K562 (cell line): ENCODE data around the gene RASGRP1. TPM values are rescaled to one million over a fixed set of nuclear protein-coding genes. Genes with fewer than 3 reads are reported as not detected.

ENCODE experiments used
- ATAC-seq: fragments of 200-7000 bp; cut with Tn5 transposase; 3 replicates; pipeline ENCODE4 v1.9.1; 2020; ENCODE audit warnings: moderate library complexity
- BruUV-seq: library from RNA; stranded (reverse); fragments of 400-500 nt; replicated peaks from 2 replicates; lab custom pipeline; 2021; lab: Mats Ljungman, UMichigan
- CTCF ChIA-PET: fragments of 300-600 bp; formaldehyde crosslinking; extraction: SDS; loops from one replicate; lab custom pipeline; 2021; ENCODE audit warnings: low intra/inter-chr PET ratio; lab: Yijun Ruan, JAX
- POLR2A ChIA-PET: fragments of 300-600, 350-650 bp; sonication (Branson Sonifier 250); formaldehyde crosslinking; extraction: SDS; loops from one replicate; lab custom pipeline; 2021; ENCODE audit warnings: antibody characterized with exemption, inconsistent platforms; lab: Yijun Ruan, JAX
- DNase-seq, 4 experiments: peaks; one replicate each; pipeline versions ENCODE4 v3.0.0 to v3.0.0-alpha.2; 2011 to 2018; ENCODE audit warnings: low spot score in 3 of 4, mixed read lengths in 3 of 4; ENCODE audit errors: extremely low read depth in 1 of 4
- FAIRE-seq: peaks from 2 replicates; lab custom pipeline; 2011; peaks lifted over from hg19 to GRCh38; lab: Jason Lieb, UNC
- H2AFZ ChIP-seq: 2 replicates; pipeline ENCODE4 v1.6.0; 2011; ENCODE audit warnings: low read depth, low read length, control low read depth, inconsistent platforms
- H3K27ac ChIP-seq: fragments of 200-600 bp; 3 replicates; pipeline ENCODE4 v1.8.0; 2011; ENCODE audit warnings: low read depth, mild to moderate bottlenecking, control low read depth, inconsistent platforms, low read length, moderate library complexity, mixed read lengths; ENCODE audit errors: extremely low read depth
- H3K27me3 ChIP-seq, 2 experiments: fragments of 300-600 bp in 1 of 2; 2 replicates in 1 of 2; 3 replicates in 1 of 2; pipeline versions ENCODE4 v1.6.0 to v1.8.0; 2011; ENCODE audit warnings: inconsistent platforms in 2 of 2, low read length in 2 of 2, mild to moderate bottlenecking in 1 of 2, mixed read lengths in 1 of 2, moderate library complexity in 1 of 2; ENCODE audit not compliant: control insufficient read depth in 2 of 2, insufficient read depth in 2 of 2
- H3K36me3 ChIP-seq: fragments of 300-600 bp; 3 replicates; pipeline ENCODE4 v1.8.0; 2011; ENCODE audit warnings: mild to moderate bottlenecking, low read length, inconsistent platforms; ENCODE audit not compliant: control insufficient read depth, insufficient read depth
- H3K4me1 ChIP-seq, 2 experiments: fragments of 200-600 bp in 1 of 2; replicated peaks in 1 of 2; 2 replicates in 1 of 2; 3 replicates in 1 of 2; pipeline versions ENCODE4 v1.5.1 to v1.8.0; 2011; ENCODE audit warnings: inconsistent platforms in 2 of 2, low read length in 2 of 2, mild to moderate bottlenecking in 1 of 2, mixed read lengths in 1 of 2, moderate library complexity in 1 of 2; ENCODE audit not compliant: control insufficient read depth in 2 of 2, insufficient read depth in 2 of 2
- H3K4me2 ChIP-seq: 2 replicates; pipeline ENCODE4 v1.6.1; 2011; ENCODE audit warnings: low read length, control low read depth, inconsistent platforms, mixed read lengths; ENCODE audit not compliant: insufficient read depth
- H3K4me3 ChIP-seq: fragments of 200-600 bp; sonication (generic), shearing (Covaris generic); 2 replicates; pipeline ENCODE4 v1.5.1; 2016; ENCODE audit warnings: control low read depth, inconsistent platforms
- H3K79me2 ChIP-seq: fragments of 200-600 bp; 3 replicates; pipeline ENCODE4 v1.8.0; 2011; ENCODE audit warnings: low read length, inconsistent platforms; ENCODE audit not compliant: control insufficient read depth, insufficient read depth
- H3K9ac ChIP-seq, 2 experiments: 2 replicates each; pipeline versions ENCODE4 v1.6.0 to v1.6.1; 2011; ENCODE audit warnings: low read depth in 2 of 2, low read length in 2 of 2, control low read depth in 1 of 2, inconsistent platforms in 1 of 2, mild to moderate bottlenecking in 1 of 2, mixed read lengths in 1 of 2; ENCODE audit not compliant: insufficient read depth in 1 of 2
- H3K9me1 ChIP-seq: one replicate; pipeline ENCODE4 v1.6.0; 2011; ENCODE audit warnings: inconsistent platforms, mild to moderate bottlenecking, low read length, moderate library complexity; ENCODE audit not compliant: control insufficient read depth, insufficient read depth
- H3K9me3 ChIP-seq: replicated peaks from 2 replicates; pipeline ENCODE4 v1.5.1; 2011; ENCODE audit warnings: low read depth, low read length, inconsistent platforms; ENCODE audit not compliant: control insufficient read depth, insufficient read depth
- H4K20me1 ChIP-seq: replicated peaks from 2 replicates; pipeline ENCODE4 v1.6.1; 2011; ENCODE audit warnings: low read length, inconsistent platforms, mixed read lengths; ENCODE audit not compliant: control insufficient read depth, insufficient read depth
- CBX5 ChIP-seq: IDR thresholded peaks from 2 replicates; pipeline ENCODE4 v1.6.1; 2014; ENCODE audit warnings: low read depth, borderline replicate concordance
- EP400 ChIP-seq: fragments of 450-650 bp; IDR thresholded peaks from 2 replicates; pipeline ENCODE4 v1.6.1; 2017; ENCODE audit warnings: antibody characterized with exemption, mild to moderate bottlenecking, moderate library complexity
- FOXJ2 ChIP-seq: fragments of 200-800 bp; sonication (Bioruptor generic); IDR thresholded peaks from 2 replicates; pipeline ENCODE4 v1.6.1; 2016; ENCODE audit warnings: missing genetic modification characterization, missing compliant biosample characterization
- FOXP1 ChIP-seq: sonication (generic); formaldehyde crosslinking; IDR thresholded peaks from 2 replicates; pipeline ENCODE4 v1.8.0; 2022; ENCODE audit warnings: mild to moderate bottlenecking, missing genetic modification reagents
- HEY1 ChIP-seq: fragments of 250-450 bp; sonication (Bioruptor Pico); IDR thresholded peaks from 2 replicates; pipeline ENCODE4 v1.5.0; 2020; ENCODE audit warnings: mild to moderate bottlenecking, moderate library complexity, borderline replicate concordance
- ILK ChIP-seq: fragments of 450-650 bp; IDR thresholded peaks from 2 replicates; pipeline ENCODE4 v1.6.1; 2016; ENCODE audit warnings: missing genetic modification characterization, low read depth, mild to moderate bottlenecking, missing compliant biosample characterization, moderate library complexity, borderline replicate concordance
- KLF10 ChIP-seq: fragments of 250-450 bp; sonication (Bioruptor Pico); IDR thresholded peaks from 2 replicates; pipeline ENCODE4 v1.6.1; 2021; ENCODE audit warnings: matching md5 sums
- L3MBTL2 ChIP-seq: fragments of 450-650 bp; IDR thresholded peaks from 2 replicates; pipeline ENCODE4 v1.6.1; 2016; ENCODE audit warnings: mild to moderate bottlenecking, moderate library complexity
- MTA1 ChIP-seq: fragments of 450-650 bp; IDR thresholded peaks from 2 replicates; pipeline ENCODE4 v1.6.1; 2017; ENCODE audit warnings: borderline replicate concordance
- NFIX ChIP-seq: fragments of 250-450 bp; sonication (Bioruptor Pico); IDR thresholded peaks from 2 replicates; pipeline ENCODE4 v1.4.0; 2020; ENCODE audit warnings: low read depth, mild to moderate bottlenecking, moderate library complexity
- PRMT5 ChIP-seq: sonication (generic); formaldehyde crosslinking; IDR thresholded peaks from 2 replicates; pipeline ENCODE4 v1.5.0; 2020; ENCODE audit warnings: missing genetic modification reagents
- ZNF79 ChIP-seq: fragments of 250-450 bp; sonication (Bioruptor Pico); IDR thresholded peaks from 2 replicates; pipeline ENCODE4 v1.4.0; 2020; ENCODE audit warnings: low read depth, mild to moderate bottlenecking, moderate library complexity
- WGBS: fragments of 100-300 bp; shearing (Covaris generic); methylation state at CpG from one replicate; pipeline ENCODE4 v1.1.6; 2016; ENCODE audit warnings: low coverage, mixed read lengths; ENCODE audit not compliant: insufficient coverage; ENCODE audit errors: missing lambda C conversion rate; 5-methylcytosine and 5-hydroxymethylcytosine counted together
- in situ Hi-C: fragments of 300-500 bp; cut with MboI; formaldehyde crosslinking; loops from 4 replicates; pipeline ENCODE4 v1.15.0; 2018; ENCODE audit warnings: inconsistent platforms, mixed read lengths
- intact Hi-C: fragments of 100-400 bp; cut with micrococcal nuclease; formaldehyde crosslinking; loops from 2 replicates; pipeline ENCODE4 v1.14.2; 2022
- polyA plus RNA-seq, 8 experiments: library from polyadenylated mRNA; depleted of rRNA in 4 of 8; stranded (reverse) in 5 of 8; unstranded in 3 of 8; fragments of >200 nt; fragmentation: Nextera tagmentation in 2 of 8; fragmentation: Illumina TruSeq in 1 of 8; extraction: Ambion mirVana in 2 of 8; extraction: Trizol in 1 of 8; gene quantifications; 2 replicates each; pipeline versions ENCODE4 v1.2.1 to v1.2.3, GENCODE V29; 2011 to 2014; ENCODE audit warnings: inconsistent platforms in 1 of 8, missing spikeins in 1 of 8
- total RNA-seq, 7 experiments: library from RNA; depleted of rRNA in 6 of 7; stranded (reverse); fragments of >200 nt in 6 of 7; fragmentation: Illumina TruSeq in 2 of 7; extraction: Trizol in 2 of 7; gene quantifications; 2 replicates each; pipeline versions ENCODE4 v1.2.1 to v1.2.3, GENCODE V29; 2011 to 2021; ENCODE audit warnings: low replicate concordance in 1 of 7
- TF ChIP-seq, protein P1 (sequence below): fragments of 250-450 bp; sonication (Bioruptor Pico); IDR thresholded peaks from 2 replicates; pipeline ENCODE4 v1.9.0; 2021; ENCODE audit warnings: mild to moderate bottlenecking, inconsistent platforms
- TF ChIP-seq, protein P2 (sequence below): sonication (generic); formaldehyde crosslinking; IDR thresholded peaks from 2 replicates; pipeline ENCODE4 v1.8.0; 2022; ENCODE audit warnings: missing genetic modification reagents, mild to moderate bottlenecking, borderline replicate concordance

The RASGRP1 gene
- total and polyA plus RNA-seq, 9 of the 15 experiments (the other 6 are each of a cell fraction or from before 2014, with no cell fraction given) = 0.14 to 0.72 (median 0.31) TPM

DNA sequence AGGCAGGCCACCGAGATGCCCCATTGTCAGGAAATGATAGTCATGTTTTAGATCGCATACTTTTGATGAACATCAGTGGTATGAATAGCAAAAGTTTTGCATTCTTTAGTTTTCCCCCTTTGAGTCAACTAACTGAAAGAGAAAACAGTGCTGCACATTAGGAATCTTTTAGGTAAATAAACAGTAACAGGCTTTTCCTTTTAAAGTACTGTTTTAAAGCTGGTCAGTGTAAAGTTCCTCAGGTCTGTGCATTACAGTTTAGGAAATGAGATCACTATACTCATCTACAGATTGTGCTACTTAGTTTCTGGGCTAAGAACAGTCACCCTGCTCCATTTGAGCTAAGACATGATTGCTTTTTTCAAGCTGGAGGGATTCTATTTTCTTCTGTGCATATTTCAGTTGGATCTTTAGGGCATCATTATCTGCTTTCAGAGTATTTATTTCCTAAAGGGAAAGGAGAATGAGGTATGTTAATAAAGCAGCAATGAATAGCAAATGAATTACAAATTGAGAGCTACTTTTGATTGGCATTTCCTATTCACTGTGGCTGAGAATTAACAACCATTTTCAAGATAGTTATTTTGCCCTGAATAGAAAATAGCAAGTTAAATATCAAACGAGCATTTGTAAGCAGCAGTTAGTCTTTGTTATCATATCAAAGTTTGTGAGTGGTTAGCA, 74.2 kb downstream of the RASGRP1 start:
- FAIRE-seq (no peak), ATAC-seq (no peak), DNase-seq (no peak)
- peaks cover 23% of the 10 kb centered on the region; the same call in 2 of the 3 replicates for H3K36me3 ChIP-seq
- ChIA-PET CTCF (no interaction called here), POLR2A (interaction anchor here (0.8 to 1.3 kb wide), 3 partner anchors 13 to 20 kb away, joined by 3 to 5 read pairs (median 4); no protein-coding TSS in a partner anchor)
- no peak overlapping the region for H3K4me3 ChIP-seq
- H2AFZ ChIP-seq = no peak overlapping the region
- no peak overlapping the region for H3K27ac ChIP-seq
- WGBS = 66% methylated on average over 3 of the region's 3 CpGs
- no peaks in the 10 kb centered on the region for H4K20me1 ChIP-seq
- in situ Hi-C loops (no loop called here), intact Hi-C loops (no loop called here)
- no peak overlapping the region for H3K4me2 ChIP-seq
- TF ChIP-seq KLF10 (CRISPR knock-in tag) (no peak), MTA1 (no peak), EP400 (no peak), CBX5 (no peak), L3MBTL2 (no peak), ZNF79 (no peak), NFIX (CRISPR knock-in tag) (no peak), PRMT5 (no peak), HEY1 (CRISPR knock-in tag) (no peak), FOXJ2 (tag) (no peak), FOXP1 (CRISPR knock-in tag) (no peak), ILK (no peak)
- TF ChIP-seq, protein P1, sequence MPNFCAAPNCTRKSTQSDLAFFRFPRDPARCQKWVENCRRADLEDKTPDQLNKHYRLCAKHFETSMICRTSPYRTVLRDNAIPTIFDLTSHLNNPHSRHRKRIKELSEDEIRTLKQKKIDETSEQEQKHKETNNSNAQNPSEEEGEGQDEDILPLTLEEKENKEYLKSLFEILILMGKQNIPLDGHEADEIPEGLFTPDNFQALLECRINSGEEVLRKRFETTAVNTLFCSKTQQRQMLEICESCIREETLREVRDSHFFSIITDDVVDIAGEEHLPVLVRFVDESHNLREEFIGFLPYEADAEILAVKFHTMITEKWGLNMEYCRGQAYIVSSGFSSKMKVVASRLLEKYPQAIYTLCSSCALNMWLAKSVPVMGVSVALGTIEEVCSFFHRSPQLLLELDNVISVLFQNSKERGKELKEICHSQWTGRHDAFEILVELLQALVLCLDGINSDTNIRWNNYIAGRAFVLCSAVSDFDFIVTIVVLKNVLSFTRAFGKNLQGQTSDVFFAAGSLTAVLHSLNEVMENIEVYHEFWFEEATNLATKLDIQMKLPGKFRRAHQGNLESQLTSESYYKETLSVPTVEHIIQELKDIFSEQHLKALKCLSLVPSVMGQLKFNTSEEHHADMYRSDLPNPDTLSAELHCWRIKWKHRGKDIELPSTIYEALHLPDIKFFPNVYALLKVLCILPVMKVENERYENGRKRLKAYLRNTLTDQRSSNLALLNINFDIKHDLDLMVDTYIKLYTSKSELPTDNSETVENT (CRISPR knock-in tag) = no peak
- TF ChIP-seq, protein P2, sequence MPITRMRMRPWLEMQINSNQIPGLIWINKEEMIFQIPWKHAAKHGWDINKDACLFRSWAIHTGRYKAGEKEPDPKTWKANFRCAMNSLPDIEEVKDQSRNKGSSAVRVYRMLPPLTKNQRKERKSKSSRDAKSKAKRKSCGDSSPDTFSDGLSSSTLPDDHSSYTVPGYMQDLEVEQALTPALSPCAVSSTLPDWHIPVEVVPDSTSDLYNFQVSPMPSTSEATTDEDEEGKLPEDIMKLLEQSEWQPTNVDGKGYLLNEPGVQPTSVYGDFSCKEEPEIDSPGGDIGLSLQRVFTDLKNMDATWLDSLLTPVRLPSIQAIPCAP (CRISPR knock-in tag) = no peak
- no peaks in the 10 kb centered on the region for H3K79me2 ChIP-seq
- BruUV-seq = no TSS peak
- H3K27me3 ChIP-seq = no peaks in the 10 kb centered on the region
- H3K9me3 ChIP-seq = no peaks in the 10 kb centered on the region
- no peaks in the 10 kb centered on the region for H3K9me1 ChIP-seq
- H3K4me1 ChIP-seq = no peaks in the 10 kb centered on the region
- H3K9ac ChIP-seq = no peak overlapping the region
